Keratinocyte (primary cell): ENCODE measurements around the gene SEPHS2.

Source experiments
- CTCF ChIP-seq, 3 experiments: IDR thresholded peaks in 1 of 3; conservative IDR thresholded peaks in 1 of 3; optimal IDR thresholded peaks in 1 of 3; 2 replicates in 2 of 3; 3 replicates in 1 of 3; pipeline versions ENCODE3 to v1.5.1; 2011; ENCODE audit warnings: low read length in 3 of 3, mild to moderate bottlenecking in 3 of 3, moderate library complexity in 2 of 3, control low read depth in 1 of 3, inconsistent platforms in 1 of 3; ENCODE audit not compliant: insufficient read depth in 2 of 3; ENCODE audit errors: extremely low read depth in 1 of 3
- EZH2 ChIP-seq: IDR thresholded peaks from one replicate; pipeline ENCODE4 v1.6.1; 2012; ENCODE audit warnings: inconsistent platforms, mild to moderate bottlenecking, low read length, moderate library complexity

- TF ChIP-seq EZH2 (no peak), CTCF (optimal IDR thresholded peaks at IDR 0.05 in 1 of 3, IDR thresholded peaks at IDR 0.05 in 1 of 3, conservative IDR thresholded peaks at IDR 0.05 in 1 of 3; ENCODE audit: extremely low read depth in 1 of 3, insufficient read depth in 2 of 3, low read length in 3 of 3) (no peak)
These were observed 31.3 kb upstream of the SEPHS2 start for GRCh38 chr16:30476991-30477390.
